PC-3 (cell line): ENCODE data around the gene TMTC2.

Experiments
- CTCF ChIP-seq: fragments of 300-600 bp; sonication (generic); conservative IDR thresholded peaks from 2 replicates; pipeline ENCODE4 v1.5.1; 2017; ENCODE audit warnings: antibody characterized with exemption, low read depth, mild to moderate bottlenecking, low read length
- EZH2 ChIP-seq: fragments of 300-600 bp; sonication (generic); IDR thresholded peaks from one replicate; pipeline ENCODE4 v1.6.1; 2017; ENCODE audit warnings: antibody characterized with exemption, mild to moderate bottlenecking, low read length; ENCODE audit not compliant: unreplicated experiment

DNA sequence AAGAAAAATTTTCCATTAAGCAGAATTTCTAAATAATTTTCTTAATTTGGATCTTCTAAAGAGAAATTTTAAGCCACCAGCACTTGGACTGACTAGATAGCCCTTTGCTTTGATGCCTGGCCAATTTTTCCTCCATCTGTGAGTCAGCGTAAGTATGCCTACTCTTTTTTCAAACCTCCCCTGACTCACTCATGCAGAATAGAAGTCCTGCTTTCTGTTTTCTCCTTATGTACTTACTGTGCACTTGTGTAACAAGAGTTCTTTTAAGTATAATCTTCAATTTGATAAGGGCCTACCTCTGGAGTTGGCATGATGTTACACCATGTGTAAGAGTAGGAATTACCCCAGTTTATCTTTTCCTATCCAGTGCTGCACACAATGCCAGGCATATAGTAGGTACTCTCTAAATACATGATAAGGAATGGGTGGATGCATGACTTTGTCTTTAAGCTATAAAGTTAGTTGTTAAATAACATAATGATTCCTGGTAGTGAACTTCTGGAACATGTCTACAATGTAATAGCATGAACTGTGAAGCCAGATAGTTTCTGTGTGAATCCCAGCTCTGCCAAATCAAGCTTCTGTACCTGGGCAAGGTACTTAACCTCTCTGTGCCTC is 329.6 kb downstream of the TMTC2 start:
- TF ChIP-seq CTCF (no peak), EZH2 (no peak)
